Activated CD4-positive, CD25-positive, alpha-beta regulatory T cell treated with anti-CD3 and anti-CD28 coated beads, Interleukin-2, amount 50 U/mL, for 72 hours (primary cell): Measurements from ENCODE around the gene IL25.
"Not testable (repeated sequence)": the region's sequence is repeated elsewhere in the genome, so short reads cannot be mapped to it uniquely, and the experiment has no call there.

Experiments used
- DNase-seq: peaks from one replicate; pipeline ENCODE4 v3.0.0; 2021

The IL25 gene

DNA sequence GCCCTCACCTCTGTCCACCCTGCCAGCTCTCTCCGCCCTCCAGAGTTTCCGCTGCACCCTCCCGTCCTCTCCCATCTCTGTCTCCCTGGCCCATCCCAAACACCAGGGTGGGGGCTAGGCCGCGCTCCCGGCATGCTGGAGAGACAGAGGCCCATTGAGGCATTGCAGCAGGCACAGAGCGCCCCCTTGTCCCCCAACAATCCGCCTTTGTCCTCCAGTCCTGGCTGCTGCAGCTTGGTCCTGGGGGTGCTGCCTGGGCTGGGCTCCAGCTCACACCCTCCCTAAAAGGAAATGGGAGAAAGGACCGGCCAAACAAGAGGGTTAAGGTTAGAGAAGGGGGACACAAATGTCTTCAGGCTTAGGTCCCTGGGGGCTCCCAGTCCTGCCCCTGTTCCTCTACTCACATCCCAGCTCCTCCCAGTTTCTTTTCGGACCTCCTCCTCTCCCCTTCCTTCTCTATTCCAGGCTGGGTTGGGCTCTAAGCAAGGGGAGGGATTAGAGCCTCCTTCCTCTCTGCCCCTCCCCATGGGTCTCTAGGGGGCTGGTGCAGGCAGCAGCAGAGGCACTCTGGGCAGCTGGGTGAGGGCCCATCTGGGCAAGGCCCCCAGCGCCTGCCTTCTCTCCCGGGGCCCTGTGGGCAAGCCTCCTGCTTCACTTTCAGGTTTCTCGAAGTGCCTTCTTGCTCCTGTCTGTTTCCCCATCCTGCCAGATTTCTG is 4.0 kb downstream of the IL25 start, which contains the start of gene CMTM5:
TSS of gene CMTM5 (plus strand) at position 565 of the 716 bp plus-strand sequence. CDS start 206 bp downstream, outside the sequence.
- DNase-seq, result no peak

DNA sequence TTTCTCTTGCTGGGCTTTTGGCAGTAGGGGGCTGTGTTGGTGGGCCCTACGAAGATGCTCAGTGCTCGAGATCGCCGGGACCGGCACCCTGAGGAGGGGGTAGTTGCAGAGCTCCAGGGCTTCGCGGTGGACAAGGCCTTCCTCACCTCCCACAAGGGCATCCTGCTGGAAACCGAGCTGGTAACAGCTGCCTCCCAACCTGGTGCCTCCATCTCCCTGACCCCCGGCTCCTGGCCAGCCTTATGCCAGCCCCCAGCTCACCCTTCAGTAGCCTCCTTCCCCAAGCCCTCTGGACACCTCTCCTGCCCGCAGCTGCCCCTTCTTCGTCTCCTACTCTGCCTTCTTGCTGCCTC is 4.6 kb downstream of the IL25 start:
- no peak for DNase-seq

DNA sequence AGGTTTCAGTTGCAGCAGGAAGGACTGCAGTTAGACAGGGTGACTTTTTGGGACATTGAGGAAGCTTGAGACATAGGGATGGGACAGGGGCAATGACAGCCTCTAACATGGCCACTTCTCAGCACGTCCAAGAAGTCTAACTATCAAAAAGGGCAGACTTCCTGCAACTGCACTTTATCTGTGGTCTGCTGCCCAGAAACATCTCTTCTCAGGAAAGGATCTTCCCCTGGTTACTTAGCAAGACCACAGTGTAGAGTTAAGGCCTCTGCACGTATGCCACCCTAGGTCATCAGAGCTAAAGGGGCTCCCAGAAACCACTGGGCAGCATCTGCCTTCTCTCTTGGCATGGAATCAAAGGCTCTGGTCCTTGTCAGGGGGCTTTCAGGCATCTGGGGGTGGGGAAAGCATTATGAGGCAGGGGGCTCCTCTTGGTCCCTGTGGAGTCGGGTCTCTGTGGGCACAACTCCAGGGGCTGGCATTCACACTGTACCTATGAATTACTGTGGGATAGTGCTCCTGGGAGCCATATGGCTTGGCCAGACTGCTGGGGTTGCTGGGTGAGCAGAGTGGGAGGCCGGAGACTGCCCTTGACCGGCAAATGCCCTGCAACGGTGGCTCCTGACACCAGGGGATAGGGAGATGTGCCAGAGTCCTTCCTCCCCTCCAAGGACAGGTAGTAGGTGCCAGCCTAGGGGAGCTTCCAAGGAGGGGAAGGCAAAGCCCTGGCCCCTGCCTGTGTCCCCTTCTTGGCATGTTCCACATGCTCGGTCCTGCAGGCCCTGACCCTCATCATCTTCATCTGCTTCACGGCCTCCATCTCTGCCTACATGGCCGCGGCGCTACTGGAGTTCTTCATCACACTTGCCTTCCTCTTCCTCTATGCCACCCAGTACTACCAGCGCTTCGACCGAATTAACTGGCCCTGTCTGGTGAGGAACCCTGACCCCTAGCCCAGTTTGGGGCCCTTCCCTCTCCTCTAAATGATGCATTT is 5.3 kb downstream of the IL25 start:
- DNase-seq, result no peak

DNA sequence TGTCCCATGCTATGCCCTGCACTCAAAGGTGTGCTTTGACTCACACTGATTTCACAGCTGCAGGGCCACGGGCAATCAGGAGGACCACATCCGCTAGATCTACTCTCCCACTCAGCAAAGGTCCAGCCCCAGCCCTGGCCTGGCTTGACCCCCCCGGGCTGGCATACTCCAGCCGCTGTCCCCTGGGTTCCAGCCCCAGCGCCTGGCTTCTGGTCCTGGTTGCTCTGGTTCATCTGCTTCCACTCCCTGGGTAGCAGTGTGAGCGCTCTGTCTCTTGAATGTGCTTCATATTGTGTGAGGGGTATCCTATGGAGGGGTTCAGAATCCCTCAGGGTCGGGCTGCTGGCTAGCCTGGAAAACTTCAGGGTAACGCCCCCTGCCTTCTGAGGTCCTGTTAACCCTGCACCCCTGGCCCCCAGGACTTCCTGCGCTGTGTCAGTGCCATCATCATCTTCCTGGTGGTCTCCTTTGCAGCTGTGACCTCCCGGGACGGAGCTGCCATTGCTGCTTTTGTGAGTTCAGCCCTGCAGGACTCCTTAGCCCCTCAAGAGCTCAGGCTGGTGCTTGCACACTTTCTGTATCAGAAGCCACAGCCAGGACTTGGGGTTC is 6.1 kb downstream of the IL25 start:
- no peak for DNase-seq

DNA sequence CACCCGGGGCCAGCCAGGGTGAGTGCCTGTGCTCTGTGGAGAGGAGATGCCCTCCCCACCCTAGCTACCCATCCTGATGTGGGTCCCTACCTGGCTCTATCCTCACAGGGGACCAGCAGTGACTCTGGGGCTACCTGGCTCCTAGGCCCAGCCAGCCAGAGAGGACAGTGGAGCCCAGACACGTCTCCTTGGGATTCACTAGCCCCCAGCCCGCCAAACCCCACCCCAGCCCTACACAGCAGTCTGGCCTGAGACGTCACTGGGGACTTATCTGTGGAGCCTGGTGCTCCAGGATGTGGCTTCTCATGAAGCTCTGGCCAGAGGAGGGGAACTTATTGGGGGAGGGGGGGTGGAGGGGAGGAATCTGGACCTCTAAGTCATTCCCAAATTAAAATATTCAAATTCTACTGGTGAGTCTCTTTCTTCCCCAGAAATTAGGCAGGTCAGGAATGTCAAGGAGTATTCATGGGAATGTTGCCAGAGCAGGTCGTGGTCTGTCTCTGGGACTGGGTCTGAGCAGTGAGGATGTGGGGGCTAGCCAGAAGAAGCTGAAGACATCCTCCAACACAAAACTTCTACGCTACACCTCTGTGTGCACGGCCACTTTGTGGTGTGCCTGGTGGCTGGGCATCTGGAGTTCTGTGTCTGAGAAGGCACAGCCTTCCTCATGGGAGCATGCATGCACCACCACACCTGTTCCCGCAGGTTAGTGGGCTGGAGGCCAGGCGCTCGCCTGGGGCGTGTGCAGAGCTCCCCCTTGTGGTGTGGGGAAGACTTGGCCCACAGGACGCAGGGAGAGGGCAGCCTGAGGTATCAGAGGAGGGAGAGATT is 7.0 kb downstream of the IL25 start:
- DNase-seq, result peak; percentile 68

DNA sequence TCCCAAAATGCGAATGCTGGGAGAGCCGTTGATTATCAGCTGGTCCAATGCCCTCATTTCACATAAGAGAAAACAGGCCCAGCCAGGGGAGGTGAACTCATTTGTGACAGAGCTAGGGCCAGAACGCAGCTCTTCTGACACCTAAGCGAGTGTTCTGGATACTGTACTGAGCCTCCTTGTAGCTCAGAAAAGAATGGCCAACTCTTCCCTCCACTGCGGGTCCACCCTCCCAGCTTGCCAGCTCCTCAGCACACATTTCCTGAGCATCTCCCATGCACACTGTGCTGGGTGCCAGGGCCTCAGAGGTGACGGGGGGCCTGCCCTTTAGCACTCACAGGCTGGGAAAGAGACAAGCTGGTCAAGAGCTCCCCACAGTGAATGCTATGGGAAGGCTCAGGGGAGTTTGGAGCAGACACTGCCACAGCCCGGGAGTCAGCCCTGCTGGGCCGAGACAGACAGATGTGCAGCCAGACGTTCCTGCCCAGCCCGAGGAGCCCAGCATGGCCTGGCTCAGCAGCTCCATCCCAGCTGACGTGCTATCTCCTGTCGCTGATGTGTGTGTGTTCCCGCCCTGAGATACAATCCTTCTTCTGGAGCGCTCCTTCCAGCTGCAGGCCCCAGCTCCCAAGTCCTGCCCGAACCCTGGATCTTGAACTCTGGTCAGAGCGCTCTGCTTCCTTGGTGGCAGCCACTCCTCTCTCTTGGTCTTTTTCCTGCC is 7.7 kb downstream of the IL25 start:
- no peak for DNase-seq

DNA sequence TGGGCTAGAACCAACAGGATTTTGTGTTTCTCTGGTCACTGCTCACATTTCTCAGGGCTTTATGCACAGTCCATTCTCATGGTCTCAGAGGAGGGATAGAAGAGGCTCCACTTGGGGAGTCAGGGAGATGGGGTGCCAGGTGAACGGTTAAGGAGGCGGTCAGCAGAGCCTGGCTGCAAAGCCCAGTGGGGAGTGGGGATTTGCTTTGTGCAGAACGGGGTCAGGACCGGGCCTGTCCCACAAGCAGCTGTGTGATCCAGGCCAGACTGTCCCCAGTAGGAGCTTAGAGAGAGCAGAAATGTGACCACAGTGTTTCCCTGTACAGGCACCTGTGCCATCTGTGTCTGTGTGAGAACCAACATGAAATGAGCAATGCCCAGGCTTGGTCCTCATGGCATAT is 8.4 kb downstream of the IL25 start:
- DNase-seq, result no peak

DNA sequence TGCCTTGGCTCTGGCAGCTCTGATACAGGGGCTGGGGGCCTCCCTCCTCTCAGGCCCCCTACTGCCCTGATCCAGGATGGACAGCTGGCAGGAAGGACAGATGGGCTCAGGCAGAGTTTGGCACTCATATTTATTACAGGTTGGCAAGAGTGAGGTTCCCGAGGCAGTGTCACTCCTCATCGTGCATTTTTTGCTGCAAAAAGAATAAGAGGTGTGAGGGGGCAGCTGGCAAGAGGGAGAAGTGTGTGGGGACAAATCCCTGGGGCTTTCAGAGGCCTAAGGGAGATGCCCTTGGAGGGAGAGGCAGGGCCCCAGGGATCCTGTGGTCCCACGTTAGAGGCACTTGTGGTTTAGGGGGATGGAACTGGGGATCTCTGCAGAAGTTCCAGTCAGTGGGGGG is 9.3 kb downstream of the IL25 start:
- DNase-seq, result no peak

DNA sequence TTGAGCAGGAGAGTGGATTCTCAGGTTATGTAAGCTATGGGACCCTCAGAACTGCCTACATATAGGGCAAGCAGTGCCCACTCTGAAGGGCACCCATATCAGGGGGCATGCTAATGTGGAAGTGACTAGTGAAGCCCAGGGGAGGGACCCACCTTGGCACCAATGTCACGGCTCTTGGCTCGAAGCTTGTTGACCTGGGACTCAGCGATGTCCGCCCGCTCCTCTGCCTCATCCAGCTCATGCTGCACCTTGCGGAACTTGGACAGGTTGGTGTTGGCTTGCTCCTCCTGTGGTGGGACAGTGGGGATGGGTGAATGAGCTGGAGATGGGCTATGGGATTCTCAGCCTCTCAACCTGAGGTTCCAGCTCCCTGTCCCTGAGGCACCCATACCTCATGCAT is 9.7 kb downstream of the IL25 start:
- no peak for DNase-seq

DNA sequence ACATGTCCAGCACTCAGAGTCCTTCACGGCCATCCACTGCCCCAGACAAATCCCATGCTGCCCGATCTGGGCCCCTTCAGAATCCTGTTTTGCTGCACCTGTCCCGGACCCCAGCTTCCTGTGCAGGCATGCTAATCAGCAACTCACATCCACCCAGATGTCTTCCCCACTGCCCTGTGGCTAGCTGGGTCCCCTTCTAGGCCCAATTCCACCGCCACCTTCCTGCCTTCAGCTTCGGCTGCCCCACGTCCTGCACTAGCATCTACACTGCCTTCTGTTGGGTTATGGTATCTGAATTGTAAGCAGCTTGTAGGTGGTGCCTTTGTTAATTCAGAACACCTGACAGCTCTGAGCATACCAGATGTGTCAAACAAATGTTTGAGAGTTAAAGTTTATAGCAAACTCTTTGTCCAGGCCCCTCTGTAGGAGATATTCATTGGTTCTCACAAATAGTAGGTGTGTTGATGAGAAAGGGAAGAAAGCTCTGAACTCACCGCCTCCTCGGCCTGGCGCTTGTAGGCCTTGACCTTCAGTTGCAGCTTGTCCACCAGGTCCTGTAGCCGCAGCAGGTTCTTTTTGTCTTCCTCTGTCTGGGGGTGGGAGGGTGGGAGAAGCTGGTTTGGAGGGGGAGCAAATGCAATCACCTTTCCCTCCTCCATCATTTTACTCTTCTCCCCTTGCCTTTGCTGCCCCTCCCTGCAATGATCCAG is 10.3 kb downstream of the IL25 start:
- DNase-seq, result no peak

DNA sequence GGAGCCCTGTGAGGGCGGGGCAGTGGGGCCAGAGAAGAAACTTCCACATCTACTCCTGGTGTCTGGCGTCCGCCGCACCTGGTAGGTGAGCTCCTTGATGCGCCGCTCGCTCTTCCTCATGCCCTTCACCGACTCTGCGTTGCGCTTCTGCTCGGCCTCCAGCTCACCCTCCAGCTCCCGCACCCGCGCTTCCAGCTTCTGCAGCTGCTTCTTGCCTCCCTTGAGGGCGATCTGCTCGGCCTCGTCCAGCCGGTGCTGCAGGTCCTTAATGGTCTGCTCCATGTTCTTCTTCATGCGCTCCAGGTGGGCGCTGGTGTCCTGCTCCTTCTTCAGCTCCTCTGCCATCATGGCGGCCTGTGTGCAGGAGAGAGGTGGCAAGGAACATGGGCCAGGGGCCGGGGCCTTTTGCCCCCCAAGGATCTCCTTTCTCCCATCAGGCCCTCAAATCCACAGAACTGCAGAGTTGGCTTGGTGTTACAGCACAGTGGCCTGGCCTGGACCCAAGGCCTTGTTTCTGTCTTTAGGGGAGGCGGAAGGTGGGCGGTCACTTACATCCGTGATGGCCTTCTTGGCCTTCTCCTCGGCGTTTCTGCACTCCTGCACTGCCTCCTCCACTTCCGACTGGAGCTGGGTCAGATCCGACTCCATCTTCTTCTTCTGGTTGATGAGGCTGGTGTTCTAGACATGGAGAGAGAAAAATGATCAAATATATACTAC is 11.9 kb downstream of the IL25 start:
- DNase-seq, result no peak

DNA sequence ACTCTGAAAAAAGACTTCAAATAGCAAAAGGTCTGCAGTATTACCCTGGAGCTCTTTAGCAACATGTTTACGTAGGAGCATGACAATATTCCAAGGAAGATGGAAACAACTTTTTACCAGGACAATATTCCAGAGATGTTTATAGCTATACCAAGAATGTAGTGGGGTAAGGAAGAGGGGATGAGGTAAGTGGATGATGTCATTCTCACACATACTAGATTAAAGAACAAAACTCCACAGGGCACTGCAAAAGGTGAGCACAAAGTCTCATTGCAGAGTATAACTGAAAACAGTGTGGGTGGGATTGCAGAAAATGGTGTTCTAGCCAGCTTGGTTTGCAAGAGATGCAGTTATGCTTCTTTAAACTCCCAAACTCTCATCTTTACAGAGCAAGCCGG is 12.6 kb downstream of the IL25 start:
- no peak for DNase-seq

DNA sequence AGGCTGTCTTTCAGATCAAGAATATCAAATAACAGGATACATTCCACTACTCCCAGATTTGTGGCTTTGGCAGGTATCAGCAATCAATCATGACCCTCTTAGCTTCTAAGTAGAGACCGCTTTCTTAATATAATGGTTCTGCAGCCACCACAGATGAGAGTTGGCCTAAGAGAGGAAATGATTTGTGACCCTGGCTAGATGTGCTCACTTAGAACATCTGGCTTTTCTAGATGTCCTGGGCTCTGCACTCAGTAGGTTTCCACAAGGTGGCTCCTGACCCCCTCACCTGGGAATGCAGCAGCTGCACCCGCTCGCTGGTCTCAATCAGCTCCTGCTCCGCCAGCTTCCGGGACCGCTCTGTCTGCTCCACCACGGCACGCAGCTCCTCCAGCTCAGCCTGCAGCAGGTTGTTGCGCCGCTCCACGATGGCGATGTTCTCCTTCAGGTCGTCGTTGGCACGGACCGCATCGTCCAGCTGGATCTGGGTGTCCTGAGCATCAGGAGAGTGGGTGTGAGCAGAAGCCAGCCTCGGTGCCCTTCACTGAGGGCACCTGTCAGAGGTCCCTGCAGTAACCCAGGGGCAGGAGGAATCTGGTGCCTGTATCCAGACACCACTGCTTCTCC is 13.1 kb downstream of the IL25 start:
- DNase-seq, result no peak

DNA sequence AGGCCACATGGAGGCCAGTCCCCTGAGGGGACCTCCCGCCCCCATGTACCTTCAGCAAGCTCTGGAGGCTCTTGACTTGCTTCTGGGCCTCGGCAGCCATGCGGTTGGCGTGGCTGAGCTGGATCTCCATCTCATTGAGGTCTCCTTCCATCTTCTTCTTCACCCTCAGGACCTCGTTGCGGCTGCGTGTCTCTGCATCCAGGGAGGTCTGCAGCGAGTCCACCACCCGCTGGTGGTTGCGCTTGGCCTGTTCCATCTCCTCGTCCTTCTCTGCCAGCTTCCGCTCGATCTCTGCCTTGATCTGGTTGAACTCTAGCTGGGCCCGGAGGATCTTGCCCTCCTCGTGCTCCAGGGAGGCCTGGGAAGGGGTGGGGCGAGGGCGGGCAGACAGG is 13.7 kb downstream of the IL25 start:
- DNase-seq, result not testable (repeated sequence)

DNA sequence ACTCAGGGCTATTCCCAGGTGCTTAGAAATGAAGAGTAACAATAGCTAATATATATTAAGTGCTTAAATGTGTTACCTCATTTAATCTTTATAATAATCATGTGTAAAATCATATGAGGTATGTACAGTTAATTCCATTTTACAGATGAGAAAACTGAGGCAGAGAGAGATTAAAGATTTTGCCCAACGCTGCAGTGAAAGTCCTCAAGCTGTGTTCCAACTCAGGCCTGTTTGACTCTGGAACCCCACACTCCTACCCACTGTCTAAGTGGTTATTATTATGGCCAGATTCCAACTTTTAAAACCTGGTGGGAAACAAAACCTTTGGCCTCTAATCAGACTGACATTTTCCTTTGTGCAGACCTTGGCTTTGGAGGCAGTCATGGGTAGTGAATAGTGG is 14.4 kb downstream of the IL25 start:
- no peak for DNase-seq

DNA sequence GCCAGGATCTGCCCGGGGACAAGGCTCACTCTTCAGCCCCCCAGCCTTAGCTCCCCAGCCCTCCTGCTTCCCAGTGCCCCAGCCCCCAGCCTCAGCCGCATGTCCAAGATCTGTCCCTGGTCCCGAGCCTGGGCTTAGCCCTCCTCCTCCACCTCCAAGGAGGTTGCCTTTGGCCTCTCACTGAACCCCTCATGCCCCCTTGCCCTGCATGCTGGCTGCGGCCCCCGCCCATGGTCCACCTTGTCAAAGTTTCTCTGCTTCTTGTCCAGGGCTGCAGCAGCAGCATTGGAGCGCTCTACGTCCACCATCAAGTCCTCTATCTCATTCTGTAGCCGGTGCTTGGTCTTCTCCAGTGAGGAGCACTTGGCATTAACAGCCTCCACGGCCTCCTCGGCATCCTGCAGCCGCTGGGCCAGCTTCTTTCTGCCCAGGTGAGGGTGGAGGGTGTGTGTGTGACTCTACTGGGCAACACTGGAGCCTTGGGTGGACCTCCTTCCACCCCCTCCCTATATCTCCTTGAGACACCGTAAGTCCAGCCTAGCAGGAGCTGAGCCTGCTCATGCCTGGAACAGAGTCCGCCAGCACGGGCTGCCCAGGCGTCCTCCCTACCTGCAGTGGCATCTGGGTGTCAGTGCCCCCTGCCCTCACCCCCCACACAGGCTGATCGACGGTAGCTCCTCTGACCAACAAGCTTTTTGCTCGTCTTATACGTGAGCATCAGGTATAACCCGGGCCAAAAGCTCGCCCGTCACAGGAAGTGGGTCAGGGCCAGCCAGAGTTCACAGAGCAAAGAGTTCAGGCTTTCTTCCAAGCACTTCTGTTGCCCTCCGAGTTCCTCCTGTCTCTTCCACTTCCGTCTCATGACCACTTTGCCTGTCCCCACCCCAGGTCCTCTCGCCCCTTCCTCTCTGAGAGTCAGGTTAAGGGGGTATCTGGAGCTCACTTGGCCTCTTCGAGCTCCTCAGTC is 15.6 kb downstream of the IL25 start:
- no peak for DNase-seq

DNA sequence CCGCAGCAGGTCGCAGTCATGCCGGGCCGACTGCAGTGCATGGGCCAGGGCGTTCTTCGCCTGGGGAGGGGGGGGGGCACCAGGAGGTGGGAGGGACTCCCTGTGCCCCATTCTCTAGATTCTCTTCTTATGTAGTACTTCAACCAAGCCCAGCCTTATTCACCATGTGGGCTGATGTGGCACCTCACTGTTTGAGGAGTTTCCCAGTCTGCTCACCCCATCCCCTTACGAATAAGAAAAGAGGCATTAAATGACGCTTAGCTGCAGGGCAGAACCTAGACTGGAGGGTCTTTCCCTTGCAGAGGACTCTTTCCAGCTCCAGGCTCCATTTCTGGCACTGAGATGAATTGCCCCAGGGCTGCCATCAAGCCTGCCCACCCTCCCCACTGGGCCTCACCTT is 16.4 kb downstream of the IL25 start:
- no peak for DNase-seq

DNA sequence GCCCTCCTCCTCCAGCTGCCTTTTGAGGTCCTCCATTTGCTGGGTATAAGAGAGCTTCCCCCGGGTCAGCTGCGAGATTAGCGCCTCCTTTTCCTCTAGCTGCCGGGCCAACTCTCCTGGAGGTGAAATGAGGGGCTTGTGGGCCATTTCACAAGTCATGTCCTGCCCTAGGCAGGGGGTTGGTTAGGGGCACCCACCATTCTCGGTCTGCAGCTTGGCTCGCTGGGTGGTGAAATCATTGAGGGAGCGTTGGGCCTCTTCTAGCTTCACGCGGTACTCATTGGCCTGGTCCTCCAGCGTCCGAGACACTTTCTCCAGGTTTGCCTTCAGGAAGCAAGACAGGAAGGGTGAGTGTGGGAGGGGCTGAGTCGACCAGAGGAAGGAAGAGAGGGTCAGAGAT is 16.8 kb downstream of the IL25 start:
- no peak for DNase-seq

DNA sequence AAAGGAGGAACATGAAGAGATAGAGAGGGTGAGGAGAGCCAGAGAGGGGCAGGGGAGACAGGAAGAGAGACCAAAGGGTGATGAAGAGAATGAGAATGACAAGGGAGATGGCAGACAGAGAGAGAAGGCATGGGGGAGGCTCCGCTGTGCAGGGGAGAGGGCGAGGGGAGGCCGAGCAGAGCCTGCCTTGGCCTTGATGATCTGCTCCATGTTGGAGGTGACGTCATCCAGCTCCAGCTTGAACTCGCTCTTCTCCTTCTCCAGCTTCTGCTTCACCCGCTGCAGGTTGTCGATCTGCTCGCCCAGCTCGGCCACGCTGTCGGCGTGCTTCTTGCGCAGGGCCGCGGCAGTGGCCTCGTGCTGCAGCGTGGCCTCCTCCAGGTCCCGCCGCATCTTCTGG is 17.3 kb downstream of the IL25 start:
- not testable (repeated sequence) for DNase-seq
